Activated CD4-positive, CD25-positive, alpha-beta regulatory T cell (primary cell): Measurements from ENCODE around the gene SFTPB.
A peak's percentile ranks its signal among the peaks of the same experiment; 100 is the strongest.

Source experiments
- DNase-seq, 4 experiments: peaks; one replicate each; lab custom pipeline; 2025; lab: John Stamatoyannopoulos, UW

SFTPB gene

GRCh38 chr2:85611705-85612587 is 56.1 kb downstream of the SFTPB start, which contains the start of gene C2orf68:
TSS of gene C2orf68 (minus strand) at chr2:85612066. CDS start at chr2:85611984, 82 bp downstream.
- peak; percentile 65 to 75 (median 72) for DNase-seq

DNA sequence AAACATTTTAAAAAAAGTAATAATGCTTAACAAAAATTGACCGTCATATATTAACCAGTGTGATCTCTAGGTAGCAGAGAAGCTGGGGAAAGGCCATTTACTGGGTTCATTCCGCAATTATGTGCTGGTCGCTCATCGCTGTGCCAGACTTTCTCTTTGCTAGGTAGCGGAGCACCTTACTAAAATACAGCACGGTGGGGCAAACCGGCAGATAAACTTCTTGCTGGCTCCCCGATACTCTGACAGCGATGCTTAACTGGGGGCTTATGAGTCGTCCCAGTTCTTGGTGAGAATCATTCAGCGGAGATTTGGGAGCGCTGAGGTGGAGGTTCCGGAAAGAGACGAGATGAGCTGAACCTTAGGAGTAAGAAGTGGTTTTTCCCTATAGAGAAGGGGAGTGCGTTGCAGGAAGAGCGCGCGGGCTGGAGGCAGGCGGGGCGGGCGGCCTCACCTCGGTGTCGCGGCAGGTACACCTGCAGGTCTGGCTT is 56.7 kb downstream of the SFTPB start:
- no peak for DNase-seq
